Hepatocyte (in vitro differentiated cells): ENCODE results near the gene PCYT2. TPM values are rescaled to one million over a fixed set of nuclear protein-coding genes. Genes with fewer than 3 reads are reported as not detected.

Experiments
- DNase-seq: peaks from one replicate; pipeline ENCODE4 v3.0.0-alpha.2; 2016; ENCODE audit warnings: low spot score
- H2AFZ ChIP-seq: fragments of 200-600 bp; sonication (generic); 2 replicates; pipeline ENCODE4 v1.6.0; 2016; ENCODE audit warnings: antibody characterized with exemption, mild to moderate bottlenecking
- H3K27ac ChIP-seq: fragments of 200-600 bp; sonication (generic); 2 replicates; pipeline ENCODE4 v1.5.1; 2016; ENCODE audit warnings: mild to moderate bottlenecking
- H3K27me3 ChIP-seq: fragments of 200-600 bp; sonication (generic); 2 replicates; pipeline ENCODE4 v1.6.1; 2016
- H3K36me3 ChIP-seq: fragments of 200-600 bp; sonication (generic); replicated peaks from 2 replicates; pipeline ENCODE4 v1.5.1; 2016; ENCODE audit warnings: low read depth; ENCODE audit not compliant: insufficient read depth
- H3K4me1 ChIP-seq: fragments of 200-600 bp; sonication (generic); 2 replicates; pipeline ENCODE4 v1.5.1; 2016; ENCODE audit warnings: mild to moderate bottlenecking, moderate library complexity; ENCODE audit not compliant: insufficient read depth
- H3K4me2 ChIP-seq: fragments of 200-600 bp; sonication (generic); 2 replicates; pipeline ENCODE4 v1.6.0; 2016
- H3K4me3 ChIP-seq: fragments of 200-600 bp; sonication (generic); 2 replicates; pipeline ENCODE4 v1.5.1; 2016; ENCODE audit warnings: mild to moderate bottlenecking
- H3K79me2 ChIP-seq: fragments of 200-600 bp; sonication (generic); 2 replicates; pipeline ENCODE4 v1.6.0; 2017; ENCODE audit warnings: mild to moderate bottlenecking
- H3K9me2 ChIP-seq: fragments of 200-600 bp; sonication (generic); replicated peaks from 2 replicates; pipeline ENCODE4 v1.6.0; 2017; ENCODE audit warnings: mild to moderate bottlenecking; ENCODE audit not compliant: insufficient read depth
- H3K9me3 ChIP-seq: fragments of 200-600 bp; sonication (generic); 2 replicates; pipeline ENCODE4 v1.5.1; 2016; ENCODE audit warnings: low read depth, mild to moderate bottlenecking
- H4K20me1 ChIP-seq: fragments of 200-600 bp; sonication (generic); 2 replicates; pipeline ENCODE4 v1.6.0; 2016; ENCODE audit warnings: mild to moderate bottlenecking; ENCODE audit not compliant: insufficient read depth, poor library complexity, severe bottlenecking
- EZH2 ChIP-seq: fragments of 200-600 bp; sonication (generic); IDR thresholded peaks from 2 replicates; pipeline ENCODE4 v1.6.1; 2016; ENCODE audit warnings: antibody characterized with exemption, mild to moderate bottlenecking, borderline replicate concordance
- EZH2phosphoT487 ChIP-seq: fragments of 200-600 bp; sonication (generic); IDR thresholded peaks from one replicate; pipeline ENCODE4 v1.6.1; 2018; ENCODE audit warnings: antibody characterized with exemption, mild to moderate bottlenecking, low read depth, moderate library complexity; ENCODE audit not compliant: unreplicated experiment, severe bottlenecking
- WGBS: methylation state at CpG from one replicate; pipeline ENCODE4 v1.1.6; 2016; ENCODE audit warnings: low lambda C conversion rate; ENCODE audit errors: missing lambda C conversion rate; 5-methylcytosine and 5-hydroxymethylcytosine counted together
- polyA plus RNA-seq: library from polyadenylated mRNA; unstranded; fragments of >200 nt; fragmentation: Nextera tagmentation; extraction: Ambion mirVana; gene quantifications from 2 replicates; pipeline ENCODE4 v1.2.1, GENCODE V29; 2016
- total RNA-seq: library from RNA; depleted of rRNA; stranded (reverse); fragments of >200 nt; gene quantifications from 2 replicates; pipeline ENCODE4 v1.2.3, GENCODE V29; 2014
- TF ChIP-seq, protein P1 (sequence below): fragments of 200-600 bp; sonication (generic); IDR thresholded peaks from 2 replicates; pipeline ENCODE4 v1.5.1; 2016; ENCODE audit warnings: antibody characterized with exemption, mild to moderate bottlenecking; ENCODE audit not compliant: poor library complexity

PCYT2 gene
- total and polyA plus RNA-seq, 2 experiments from 2014 or later, result 84.7 to 126 TPM

DNA sequence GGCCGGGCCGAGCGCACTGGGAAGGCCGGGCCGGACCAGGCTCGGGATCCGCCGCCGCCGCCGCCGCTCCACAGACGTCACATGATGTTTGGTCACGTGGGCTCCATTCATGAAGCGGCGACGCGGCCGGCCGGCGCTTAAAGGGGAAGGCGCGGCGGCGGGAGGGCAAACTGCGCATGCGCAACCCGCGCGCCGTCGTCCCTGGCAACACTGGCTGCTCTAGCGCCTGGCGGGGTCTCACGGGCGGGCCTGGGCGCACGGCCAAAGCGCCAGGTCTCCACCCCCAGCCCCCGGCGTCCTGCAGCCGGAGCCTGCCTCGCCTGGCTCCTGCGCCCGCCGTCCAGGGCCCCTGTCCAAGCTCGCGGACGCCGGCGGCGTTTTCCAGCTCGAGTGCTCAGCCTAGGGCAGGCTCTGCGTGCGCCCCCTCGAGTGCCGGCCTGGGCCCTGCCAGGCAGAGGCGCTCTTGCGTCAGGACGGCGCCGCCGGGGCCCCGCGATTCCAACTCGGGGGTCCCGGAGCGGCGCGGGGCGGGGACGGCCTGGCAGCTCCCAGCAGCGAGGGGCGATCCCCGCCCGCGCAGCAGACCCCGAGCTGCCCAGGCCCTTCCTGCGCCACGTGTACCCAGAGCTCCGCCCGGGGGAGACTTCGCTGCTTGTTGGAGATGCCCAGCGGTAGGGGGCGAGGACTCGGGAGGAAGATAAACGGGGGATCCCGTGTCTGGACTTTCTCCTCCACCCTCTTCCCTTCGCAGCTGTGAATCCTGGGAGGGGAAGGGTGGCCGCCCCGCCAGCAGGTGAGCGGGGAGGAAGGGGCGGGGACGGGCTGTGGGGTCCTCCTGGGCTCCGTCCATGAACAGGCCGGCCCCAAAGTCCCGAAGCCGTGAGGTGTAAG is 16.7 kb upstream of the PCYT2 start, which contains the start of gene MAFG:
TSS of gene MAFG (minus strand) at position 83 of the 891 bp plus-strand sequence. CDS start 4,550 bp downstream, outside the sequence.
- H3K27ac ChIP-seq, result peak within 1 kb of the TSS; percentile 97
- 2% methylated on average over 87 of the region's 98 CpGs for WGBS
- peaks cover 36% of the 10 kb centered on the region for H3K79me2 ChIP-seq
- no peaks in the 10 kb centered on the region for H3K9me2 ChIP-seq
- no peaks in the 10 kb centered on the region for H3K36me3 ChIP-seq
- H3K27me3 ChIP-seq, result no peaks in the 10 kb centered on the region
- TF ChIP-seq EZH2, result no peak
- TF ChIP-seq, protein P1, sequence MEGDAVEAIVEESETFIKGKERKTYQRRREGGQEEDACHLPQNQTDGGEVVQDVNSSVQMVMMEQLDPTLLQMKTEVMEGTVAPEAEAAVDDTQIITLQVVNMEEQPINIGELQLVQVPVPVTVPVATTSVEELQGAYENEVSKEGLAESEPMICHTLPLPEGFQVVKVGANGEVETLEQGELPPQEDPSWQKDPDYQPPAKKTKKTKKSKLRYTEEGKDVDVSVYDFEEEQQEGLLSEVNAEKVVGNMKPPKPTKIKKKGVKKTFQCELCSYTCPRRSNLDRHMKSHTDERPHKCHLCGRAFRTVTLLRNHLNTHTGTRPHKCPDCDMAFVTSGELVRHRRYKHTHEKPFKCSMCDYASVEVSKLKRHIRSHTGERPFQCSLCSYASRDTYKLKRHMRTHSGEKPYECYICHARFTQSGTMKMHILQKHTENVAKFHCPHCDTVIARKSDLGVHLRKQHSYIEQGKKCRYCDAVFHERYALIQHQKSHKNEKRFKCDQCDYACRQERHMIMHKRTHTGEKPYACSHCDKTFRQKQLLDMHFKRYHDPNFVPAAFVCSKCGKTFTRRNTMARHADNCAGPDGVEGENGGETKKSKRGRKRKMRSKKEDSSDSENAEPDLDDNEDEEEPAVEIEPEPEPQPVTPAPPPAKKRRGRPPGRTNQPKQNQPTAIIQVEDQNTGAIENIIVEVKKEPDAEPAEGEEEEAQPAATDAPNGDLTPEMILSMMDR, result peak; percentile 47
- no peaks in the 10 kb centered on the region for H3K9me3 ChIP-seq
- H4K20me1 ChIP-seq, result peaks cover 30% of the 10 kb centered on the region
- H3K4me1 ChIP-seq, result peaks cover 45% of the 10 kb centered on the region
- H3K4me2 ChIP-seq, result peak within 1 kb of the TSS; percentile 98
- DNase-seq, result peak; percentile 99
- H3K4me3 ChIP-seq, result peak within 1 kb of the TSS; percentile 54
- peak within 1 kb of the TSS; percentile 60 for H2AFZ ChIP-seq

DNA sequence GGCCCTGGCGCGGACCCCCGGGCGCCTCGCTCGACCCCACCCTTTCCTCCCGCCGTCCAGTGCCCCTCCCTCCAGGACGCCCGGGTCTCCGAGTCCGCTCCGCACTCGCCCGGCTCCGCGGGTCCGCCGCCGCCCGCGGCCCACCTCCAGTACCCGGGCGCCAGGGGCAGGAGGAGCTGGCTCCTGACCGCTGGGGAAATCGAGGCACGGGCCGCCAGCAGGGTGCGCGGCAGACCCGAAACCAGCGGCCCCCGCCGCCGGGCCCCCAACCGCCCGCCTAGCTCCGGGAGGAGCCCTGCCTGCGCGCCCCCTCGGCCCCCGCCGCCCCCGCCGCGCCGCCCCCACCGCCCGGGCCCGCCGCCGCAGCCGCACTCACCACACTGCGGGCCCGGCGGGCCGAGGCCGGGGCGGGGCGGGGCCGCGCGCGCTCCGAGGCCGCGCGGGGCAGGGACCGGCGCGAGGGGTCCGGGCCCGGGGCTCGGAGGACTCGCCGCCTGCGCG is 16.0 kb upstream of the PCYT2 start:
- Histone ChIP-seq H3K27ac (peak overlapping the region; percentile 97), H3K4me2 (peak overlapping the region; percentile 83), H3K36me3 (no peaks in the 10 kb centered on the region), H3K79me2 (peaks cover 43% of the 10 kb centered on the region), H3K9me3 (no peaks in the 10 kb centered on the region), H3K4me3 (peak overlapping the region; percentile 54), H2AFZ (no peak overlapping the region), H3K27me3 (no peaks in the 10 kb centered on the region), H3K4me1 (peaks cover 46% of the 10 kb centered on the region), H4K20me1 (peaks cover 37% of the 10 kb centered on the region), H3K9me2 (no peaks in the 10 kb centered on the region)
- TF ChIP-seq EZH2phosphoT487 (no peak), EZH2 (no peak)
- TF ChIP-seq, protein P1, result no peak
- no peak for DNase-seq
- 2% methylated on average over 20 of the region's 78 CpGs for WGBS

DNA sequence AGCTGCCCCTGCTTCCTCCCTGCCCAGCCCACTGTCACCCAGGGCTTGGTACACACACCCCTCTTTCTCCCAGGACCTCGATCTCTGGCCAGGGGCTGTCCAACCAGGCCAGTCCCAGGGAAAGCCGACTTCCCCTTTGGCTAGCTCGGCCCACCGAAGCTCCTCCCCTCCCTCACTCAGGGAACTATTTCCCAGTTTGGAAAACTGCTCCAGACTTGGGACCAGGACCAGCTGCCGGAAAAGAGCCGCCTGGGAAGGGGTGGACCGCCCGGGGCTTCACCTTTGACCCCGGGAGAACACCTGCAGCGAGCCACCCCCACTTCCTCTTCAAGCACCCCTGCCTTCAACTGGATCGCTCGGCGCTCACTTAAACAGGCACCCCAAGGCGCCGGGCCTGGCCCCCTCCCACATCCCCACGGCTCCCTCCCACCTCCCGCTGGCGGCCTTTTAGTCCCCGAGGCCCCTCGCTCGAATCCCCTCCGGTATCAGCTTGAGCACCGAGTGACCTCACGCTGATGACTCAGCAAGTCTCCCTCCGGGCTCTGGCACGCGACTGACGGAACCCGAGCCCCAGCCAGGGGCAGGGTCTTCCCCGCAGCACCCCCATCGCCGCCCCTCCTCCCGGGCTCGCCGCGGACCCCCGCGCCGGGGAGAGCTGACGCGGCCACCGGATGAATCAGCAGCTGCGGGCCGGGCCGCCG is 15.4 kb upstream of the PCYT2 start:
- Histone ChIP-seq H4K20me1 (peaks cover 41% of the 10 kb centered on the region), H3K27ac (peak overlapping the region; percentile 97), H3K27me3 (no peaks in the 10 kb centered on the region), H3K79me2 (peaks cover 49% of the 10 kb centered on the region), H3K4me1 (peaks cover 46% of the 10 kb centered on the region), H3K9me2 (no peaks in the 10 kb centered on the region), H2AFZ (no peak overlapping the region), H3K9me3 (no peaks in the 10 kb centered on the region), H3K4me2 (peak overlapping the region; percentile 83), H3K4me3 (peak overlapping the region; percentile 54), H3K36me3 (no peaks in the 10 kb centered on the region)
- WGBS, result 1% methylated on average over 28 of the region's 46 CpGs
- DNase-seq, result peak; percentile 91
- TF ChIP-seq EZH2phosphoT487, result no peak
- TF ChIP-seq, protein P1, result no peak
- TF ChIP-seq EZH2, result no peak
